Natural killer cell (primary cell): ENCODE results near the gene ARHGAP26. TPM values are rescaled to one million over a fixed set of nuclear protein-coding genes. Genes with fewer than 3 reads are reported as not detected.

Experiments used
- ATAC-seq, 3 donors: fragments of 150-1000 bp in 2 of 3; fragments of 200-7000 bp in 1 of 3; cut with Tn5 transposase; 1 replicate in 1 of 3; 2 replicates in 2 of 3; pipeline ENCODE4 v1.10.0; 2021; ENCODE audit warnings: mild to moderate bottlenecking in 2 of 3, moderate library complexity in 2 of 3
- DNase-seq, 2 donors: peaks; one replicate each; pipeline versions ENCODE4 v3.0.0 to v3.0.0-alpha.2; 2013 to 2021; ENCODE audit warnings: mixed read lengths in 1 of 2
- H3K27ac ChIP-seq: one replicate; pipeline ENCODE4 v1.5.1; 2013; ENCODE audit warnings: mild to moderate bottlenecking, low read length
- H3K27me3 ChIP-seq: one replicate; pipeline ENCODE4 v1.6.1; 2013; ENCODE audit warnings: low read length; ENCODE audit not compliant: control insufficient read depth, insufficient read depth
- H3K36me3 ChIP-seq: one replicate; pipeline ENCODE4 v1.6.1; 2013; ENCODE audit warnings: low read length; ENCODE audit not compliant: control insufficient read depth, insufficient read depth
- H3K4me1 ChIP-seq: one replicate; pipeline ENCODE4 v1.6.1; 2013; ENCODE audit warnings: low read length; ENCODE audit not compliant: control insufficient read depth, insufficient read depth
- H3K4me3 ChIP-seq: one replicate; pipeline ENCODE4 v1.5.1; 2013; ENCODE audit warnings: low read length
- H3K9me3 ChIP-seq: one replicate; pipeline ENCODE4 v1.6.1; 2013; ENCODE audit warnings: low read length; ENCODE audit not compliant: control insufficient read depth, insufficient read depth
- H3K27ac Mint-ChIP-seq, 2 donors: one replicate each; pipeline ENCODE4 v1.8.0; 2022; ENCODE audit warnings: mild to moderate bottlenecking in 2 of 2, mixed read lengths in 2 of 2, moderate library complexity in 1 of 2
- H3K27me3 Mint-ChIP-seq, 2 donors: one replicate each; pipeline ENCODE4 v1.8.0; 2022; ENCODE audit warnings: low read depth in 2 of 2, mixed read lengths in 2 of 2
- H3K36me3 Mint-ChIP-seq: one replicate; pipeline ENCODE4 v1.8.0; 2022; ENCODE audit warnings: mixed read lengths
- H3K4me1 Mint-ChIP-seq, 2 donors: one replicate each; pipeline ENCODE4 v1.8.0; 2022; ENCODE audit warnings: mixed read lengths in 2 of 2
- H3K4me3 Mint-ChIP-seq: one replicate; pipeline ENCODE4 v1.8.0; 2022; ENCODE audit warnings: mild to moderate bottlenecking, moderate library complexity, mixed read lengths
- H3K9me3 Mint-ChIP-seq, 2 donors: one replicate each; pipeline ENCODE4 v1.8.0; 2022; ENCODE audit warnings: mixed read lengths in 2 of 2
- WGBS: methylation state at CpG from one replicate; pipeline ENCODE4 v1.1.7; 2013; ENCODE audit warnings: missing lambda C conversion rate; ENCODE audit not compliant: insufficient coverage; 5-methylcytosine and 5-hydroxymethylcytosine counted together
- intact Hi-C: fragments of 100-400 bp; cut with micrococcal nuclease; formaldehyde crosslinking; loops from one replicate; pipeline ENCODE4 v1.14.2; 2022
- total RNA-seq, 4 donors: library from RNA; stranded (reverse); fragments of 120-200 nt in 1 of 4; gene quantifications; one replicate each; pipeline versions ENCODE4 v1.2.3 to v1.2.4, GENCODE V29; 2013 to 2022
- TF ChIP-seq, protein P1 (sequence below): fragments of 200-600 bp; IDR thresholded peaks from one replicate; pipeline ENCODE4 v1.8.0; 2022; ENCODE audit warnings: antibody characterized with exemption

Gene ARHGAP26
- total RNA-seq, 3 donors from 2014 or later (not counting 1 experiment from before 2014, with no cell fraction given), result 153 to 159 (median 158) TPM

DNA sequence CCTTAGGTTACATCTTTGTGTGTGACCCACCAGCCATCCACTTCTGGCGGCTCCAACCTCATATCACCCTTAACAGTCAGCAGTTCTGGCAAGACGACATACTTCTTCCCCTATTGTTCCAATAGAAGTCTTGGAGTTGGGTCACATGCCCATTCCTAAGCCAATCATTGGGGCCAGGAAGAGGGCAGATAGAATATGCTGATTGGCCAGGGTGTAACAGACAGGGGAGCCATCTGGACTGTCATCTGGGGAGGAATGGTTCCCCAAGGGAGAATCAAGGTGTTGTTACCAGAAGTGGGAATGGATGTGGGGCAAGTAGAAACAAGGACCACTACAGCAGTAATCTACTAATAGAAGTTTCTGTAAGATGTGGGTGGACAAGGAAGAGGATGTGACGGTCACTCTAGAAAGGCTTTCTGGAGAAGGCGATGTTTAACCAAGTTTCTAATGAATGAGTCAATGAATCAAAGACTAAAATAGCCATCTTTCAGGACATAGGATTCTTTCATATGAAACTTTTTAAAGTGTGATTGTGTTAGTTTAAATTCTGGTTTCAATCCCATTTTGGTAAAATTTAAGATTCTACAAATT, 200.4 kb downstream of the ARHGAP26 start:
- Histone ChIP-seq H3K9me3 (no peaks in the 10 kb centered on the region), H3K4me1 (peaks cover 60% of the 10 kb centered on the region), H3K27me3 (no peaks in the 10 kb centered on the region), H3K4me3 (no peak overlapping the region), H3K36me3 (no peaks in the 10 kb centered on the region), H3K27ac (peak overlapping the region; percentile 60)
- ATAC-seq, result no peak
- DNase-seq, result no peak
- WGBS, result 93% methylated on average over 4 of the region's 4 CpGs
- TF ChIP-seq, protein P1, sequence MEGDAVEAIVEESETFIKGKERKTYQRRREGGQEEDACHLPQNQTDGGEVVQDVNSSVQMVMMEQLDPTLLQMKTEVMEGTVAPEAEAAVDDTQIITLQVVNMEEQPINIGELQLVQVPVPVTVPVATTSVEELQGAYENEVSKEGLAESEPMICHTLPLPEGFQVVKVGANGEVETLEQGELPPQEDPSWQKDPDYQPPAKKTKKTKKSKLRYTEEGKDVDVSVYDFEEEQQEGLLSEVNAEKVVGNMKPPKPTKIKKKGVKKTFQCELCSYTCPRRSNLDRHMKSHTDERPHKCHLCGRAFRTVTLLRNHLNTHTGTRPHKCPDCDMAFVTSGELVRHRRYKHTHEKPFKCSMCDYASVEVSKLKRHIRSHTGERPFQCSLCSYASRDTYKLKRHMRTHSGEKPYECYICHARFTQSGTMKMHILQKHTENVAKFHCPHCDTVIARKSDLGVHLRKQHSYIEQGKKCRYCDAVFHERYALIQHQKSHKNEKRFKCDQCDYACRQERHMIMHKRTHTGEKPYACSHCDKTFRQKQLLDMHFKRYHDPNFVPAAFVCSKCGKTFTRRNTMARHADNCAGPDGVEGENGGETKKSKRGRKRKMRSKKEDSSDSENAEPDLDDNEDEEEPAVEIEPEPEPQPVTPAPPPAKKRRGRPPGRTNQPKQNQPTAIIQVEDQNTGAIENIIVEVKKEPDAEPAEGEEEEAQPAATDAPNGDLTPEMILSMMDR, result no peak
- peaks cover 3 to 4% of the 10 kb centered on the region in 2 donors for H3K9me3 Mint-ChIP-seq
- peak overlapping the region; percentile 57 for H3K4me3 Mint-ChIP-seq
- H3K4me1 Mint-ChIP-seq, result peaks cover 91% of the 10 kb centered on the region in 2 donors
- intact Hi-C loops, result loop anchor here (2.0 kb wide), 1 partner anchor 14 kb away; no protein-coding TSS in a partner anchor
- no peaks in the 10 kb centered on the region for H3K27me3 Mint-ChIP-seq
- no peaks in the 10 kb centered on the region for H3K36me3 Mint-ChIP-seq
- peak overlapping the region; percentile 89 to 91 for H3K27ac Mint-ChIP-seq

DNA sequence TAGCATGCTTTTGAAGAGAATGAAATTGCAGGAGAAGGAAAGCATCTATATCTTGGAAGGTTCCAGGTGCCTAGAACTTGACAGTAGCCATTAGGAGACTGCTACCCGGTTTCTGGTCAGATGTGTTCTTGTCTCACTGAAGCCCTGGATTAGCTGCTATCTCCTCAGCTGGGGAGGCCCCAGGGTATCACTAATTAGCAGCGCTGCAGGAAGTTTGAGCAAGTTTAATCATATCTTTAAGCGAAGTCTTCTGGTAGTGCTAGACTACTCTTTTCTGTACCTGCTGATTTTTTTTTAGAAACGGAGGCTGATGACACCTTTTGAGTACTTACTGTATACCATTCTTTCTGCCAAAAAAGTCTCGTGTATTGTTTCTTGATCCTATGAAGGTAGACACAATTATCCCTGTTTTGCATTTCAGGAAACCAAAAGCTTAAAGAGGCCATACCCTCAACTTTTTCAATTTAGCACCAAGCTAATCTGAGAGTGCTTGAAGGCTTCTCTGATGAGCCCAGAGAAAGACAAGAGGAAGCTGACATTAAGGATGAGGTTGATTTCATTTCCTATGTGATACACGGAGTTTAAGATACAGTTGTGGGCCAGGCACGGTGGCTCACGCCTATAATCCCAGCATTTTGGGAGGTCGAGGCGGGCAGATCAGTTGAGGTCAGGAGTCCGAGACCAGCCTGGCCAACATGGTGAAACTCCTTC, 201.3 kb downstream of the ARHGAP26 start:
- Histone ChIP-seq H3K36me3 (no peaks in the 10 kb centered on the region), H3K27ac (peak overlapping the region; percentile 73), H3K9me3 (no peaks in the 10 kb centered on the region), H3K4me1 (peaks cover 61% of the 10 kb centered on the region), H3K27me3 (no peaks in the 10 kb centered on the region), H3K4me3 (no peak overlapping the region)
- peak overlapping the region; percentile 89 to 91 for H3K27ac Mint-ChIP-seq
- DNase-seq, result peak in 1 of 2 donors; percentile 34
- no peaks in the 10 kb centered on the region for H3K27me3 Mint-ChIP-seq
- ATAC-seq, result peak; percentile 46 to 67 (median 57)
- WGBS, result 33% methylated on average over 11 of the region's 11 CpGs
- H3K4me3 Mint-ChIP-seq, result peak overlapping the region; percentile 57
- intact Hi-C loops, result loop anchor here (2.0 kb wide), 1 partner anchor 13 kb away; no protein-coding TSS in a partner anchor
- TF ChIP-seq, protein P1, result no peak
- H3K36me3 Mint-ChIP-seq, result no peaks in the 10 kb centered on the region
- peaks cover 3 to 4% of the 10 kb centered on the region in 2 donors for H3K9me3 Mint-ChIP-seq
- H3K4me1 Mint-ChIP-seq, result peaks cover 91% of the 10 kb centered on the region in 2 donors

DNA sequence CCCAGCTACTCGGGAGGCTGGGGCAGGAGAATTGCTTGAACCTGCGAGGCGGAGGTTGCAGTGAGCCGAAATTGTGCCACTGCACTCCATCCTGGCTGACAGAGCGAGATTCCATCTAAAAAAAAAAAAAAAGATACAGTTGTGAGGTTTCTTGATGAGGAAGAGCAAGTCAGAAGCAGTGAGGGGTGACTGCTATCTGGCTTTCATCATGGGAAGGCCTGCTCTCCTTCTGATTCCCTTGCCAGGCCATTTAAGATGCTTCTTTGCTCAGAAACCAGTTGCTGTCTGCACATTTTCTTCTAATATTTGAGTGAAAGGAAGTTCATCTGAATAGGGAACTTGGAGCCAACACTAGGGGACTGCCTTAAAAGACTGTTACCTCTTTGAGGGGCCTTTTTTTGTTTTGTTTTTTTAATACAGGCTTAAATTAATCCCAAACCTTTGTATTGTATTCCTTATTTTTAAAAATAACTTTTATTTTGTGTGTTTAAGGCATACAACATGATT, 201.9 kb downstream of the ARHGAP26 start:
- Histone ChIP-seq H3K27me3 (no peaks in the 10 kb centered on the region), H3K4me3 (no peak overlapping the region), H3K4me1 (peaks cover 66% of the 10 kb centered on the region), H3K36me3 (no peaks in the 10 kb centered on the region), H3K27ac (peak overlapping the region; percentile 73), H3K9me3 (no peaks in the 10 kb centered on the region)
- DNase-seq (no peak), ATAC-seq (no peak)
- no peaks in the 10 kb centered on the region for H3K36me3 Mint-ChIP-seq
- intact Hi-C loops, result no loop called here
- TF ChIP-seq, protein P1, result no peak
- WGBS, result 87% methylated on average over 5 of the region's 5 CpGs
- H3K9me3 Mint-ChIP-seq, result peaks cover 3 to 4% of the 10 kb centered on the region in 2 donors
- peak overlapping the region; percentile 89 to 91 for H3K27ac Mint-ChIP-seq
- peaks cover 91% of the 10 kb centered on the region in 2 donors for H3K4me1 Mint-ChIP-seq
- H3K4me3 Mint-ChIP-seq, result peak overlapping the region; percentile 79
- H3K27me3 Mint-ChIP-seq, result no peaks in the 10 kb centered on the region
